GM15510 (cell line): ENCODE data around the gene CDC5L.

Source experiments
- POLR2A ChIP-seq: IDR thresholded peaks from 3 replicates; pipeline ENCODE4 v1.6.1; 2011; ENCODE audit warnings: borderline replicate concordance; ENCODE audit not compliant: insufficient read length; ENCODE audit errors: extremely low read depth

Gene CDC5L

GRCh38 chr6:44457596-44457995 is 70.1 kb downstream of the CDC5L start:
- no peak for TF ChIP-seq POLR2A

- no peak for TF ChIP-seq POLR2A
Measured at GRCh38 chr6:44458551-44458950, 71.0 kb downstream of the CDC5L start.

- TF ChIP-seq POLR2A: no peak
Measured at GRCh38 chr6:44462335-44462734, 74.8 kb downstream of the CDC5L start.

- TF ChIP-seq POLR2A: no peak
Measured at GRCh38 chr6:44462797-44463727, 75.6 kb downstream of the CDC5L start.

- no peak for TF ChIP-seq POLR2A
Measured at GRCh38 chr6:44463728-44464450, 76.4 kb downstream of the CDC5L start.

GRCh38 chr6:44464527-44465310 is 77.2 kb downstream of the CDC5L start:
- TF ChIP-seq POLR2A: no peak

- TF ChIP-seq POLR2A: no peak
Measured at GRCh38 chr6:44466955-44467354, 79.4 kb downstream of the CDC5L start.

GRCh38 chr6:44468835-44469234 is 81.3 kb downstream of the CDC5L start:
- no peak for TF ChIP-seq POLR2A

GRCh38 chr6:44470115-44470464 is 82.6 kb downstream of the CDC5L start:
- TF ChIP-seq POLR2A: no peak

- no peak for TF ChIP-seq POLR2A
Measured at GRCh38 chr6:44470746-44471145, 83.2 kb downstream of the CDC5L start.

GRCh38 chr6:44471271-44471981 is 83.9 kb downstream of the CDC5L start:
- TF ChIP-seq POLR2A: no peak

GRCh38 chr6:44472250-44472945 is 84.9 kb downstream of the CDC5L start:
- no peak for TF ChIP-seq POLR2A

GRCh38 chr6:44473393-44474189 is 86.1 kb downstream of the CDC5L start:
- no peak for TF ChIP-seq POLR2A
